GM18870 (cell line): Measurements from ENCODE around the gene ANO2.
"Not testable (repeated sequence)": the region's sequence is repeated elsewhere in the genome, so short reads cannot be mapped to it uniquely, and the experiment has no call there.

Source experiments
- ATAC-seq: cut with Tn5 transposase; IDR thresholded peaks from one replicate; pipeline ENCODE4 v1.9.1; 2021; ENCODE audit warnings: moderate library complexity; ENCODE audit not compliant: unreplicated experiment

ANO2 gene

DNA sequence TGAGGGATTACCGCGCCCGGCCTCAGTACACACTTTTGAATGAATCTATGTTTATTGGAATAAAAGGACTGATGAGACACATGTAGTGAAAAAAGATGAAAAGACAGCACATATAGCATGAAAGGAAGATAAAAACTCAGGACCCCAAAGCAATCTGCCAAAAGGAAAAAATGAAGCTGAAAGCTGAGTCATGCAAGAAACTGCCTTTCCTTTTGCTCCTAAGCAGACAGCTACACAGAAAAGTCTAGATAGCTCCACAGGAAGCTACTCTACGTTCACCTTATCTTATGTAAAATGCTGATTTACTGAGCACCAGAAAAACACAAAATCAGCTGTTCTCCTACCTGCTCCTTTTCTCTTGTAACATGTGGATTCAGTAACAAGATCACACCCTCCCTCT lies 384.8 kb downstream of the ANO2 start:
- no peak for ATAC-seq

DNA sequence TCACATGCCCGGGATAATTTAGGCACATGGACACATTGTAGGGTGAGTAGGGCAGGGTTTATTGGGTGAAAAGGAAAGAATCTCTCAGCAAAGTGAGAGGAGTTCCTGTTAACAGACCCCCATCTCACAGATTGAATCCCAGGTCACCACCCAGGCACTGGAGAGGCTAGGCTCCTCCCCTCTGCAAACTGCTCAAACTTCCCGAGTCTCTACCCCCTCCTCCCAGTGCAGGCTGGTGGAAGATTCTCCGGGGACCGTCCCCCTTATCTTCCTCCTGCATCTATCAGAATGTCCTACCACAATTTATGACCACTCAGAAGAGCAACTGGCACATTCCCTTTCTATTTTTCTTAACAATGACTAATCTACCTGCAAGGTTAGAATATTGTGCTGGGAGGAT lies 387.2 kb downstream of the ANO2 start:
- ATAC-seq, result no peak

DNA sequence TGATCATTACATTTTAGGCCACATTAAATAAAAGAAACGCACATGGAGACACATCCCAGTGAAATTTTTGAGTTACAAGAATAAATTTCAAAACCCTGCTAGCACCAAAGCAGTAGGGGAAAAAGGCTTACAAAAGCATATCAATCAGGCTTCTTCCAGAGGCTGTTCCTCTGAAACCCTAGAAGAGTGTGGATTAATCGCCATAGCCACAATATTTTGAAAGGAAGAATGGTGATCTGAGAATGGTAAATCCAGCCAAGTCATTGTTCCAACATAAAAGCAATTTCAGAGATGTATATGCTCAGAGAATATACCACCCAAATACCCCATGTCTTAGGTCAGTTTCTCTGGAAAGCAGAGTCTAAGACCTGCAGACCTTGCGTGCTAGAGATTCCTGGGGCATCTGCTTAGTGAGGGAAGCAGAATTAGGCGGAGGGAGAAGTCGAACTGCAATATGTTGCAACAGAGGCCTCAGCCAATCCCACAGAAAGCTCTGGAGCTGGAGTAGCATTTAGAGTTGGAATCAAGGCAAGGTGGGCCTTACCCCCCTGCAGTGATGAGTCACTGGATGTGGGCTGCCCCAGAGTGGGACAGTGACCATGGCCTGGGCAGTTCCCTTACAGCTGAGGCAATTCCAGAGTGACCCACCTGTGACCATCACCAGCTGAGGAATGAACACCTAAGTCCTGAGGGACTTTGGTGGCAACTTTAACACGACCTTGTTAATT lies 387.9 kb downstream of the ANO2 start:
- ATAC-seq, result no peak

DNA sequence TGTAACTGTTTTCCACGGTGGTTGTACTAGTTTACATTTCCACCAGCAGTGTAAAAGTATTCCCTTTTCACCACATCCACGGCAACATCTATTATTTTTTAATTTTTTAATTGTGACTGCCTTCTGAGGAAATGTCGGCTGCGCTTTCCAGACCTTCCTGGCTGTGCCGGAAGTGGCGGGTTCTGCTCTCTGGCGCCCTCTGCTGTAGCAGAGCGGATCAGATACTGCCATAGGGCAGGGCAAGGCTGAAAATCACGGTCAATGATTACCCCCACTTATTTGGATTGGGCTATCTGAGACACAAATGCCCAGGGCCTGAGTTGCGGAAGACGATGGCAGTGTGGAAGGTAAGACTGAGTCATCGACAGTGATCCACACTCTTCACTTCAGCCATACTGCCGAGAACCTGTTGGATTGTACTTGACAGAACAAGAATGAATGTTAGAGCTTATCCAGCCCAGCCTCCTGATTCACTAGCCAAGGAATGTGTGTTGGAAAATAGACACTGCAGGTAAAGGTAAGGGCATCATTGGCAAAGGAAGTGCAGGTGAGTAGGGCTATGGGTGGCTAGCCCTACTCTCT lies 388.9 kb downstream of the ANO2 start:
- ATAC-seq, result no peak

DNA sequence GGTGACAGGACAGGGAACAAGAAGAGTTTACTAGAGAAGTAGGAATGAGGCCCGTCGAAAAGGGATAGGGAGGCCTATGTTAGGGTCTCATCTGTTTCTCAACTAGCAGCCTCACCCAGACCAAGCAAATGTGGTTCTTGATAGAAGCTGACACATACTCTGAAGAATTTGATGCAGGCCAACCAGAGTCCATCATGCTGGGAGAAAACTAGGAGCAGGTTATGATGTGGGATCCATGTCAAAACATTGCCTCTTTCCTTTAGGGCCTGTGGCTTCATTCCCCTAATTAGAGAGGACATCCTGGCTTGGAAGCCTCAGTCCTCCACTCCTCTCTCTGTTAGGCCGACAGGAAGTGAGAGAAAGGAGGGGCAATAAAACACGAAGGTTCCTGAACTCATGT lies 390.3 kb downstream of the ANO2 start:
- no peak for ATAC-seq

DNA sequence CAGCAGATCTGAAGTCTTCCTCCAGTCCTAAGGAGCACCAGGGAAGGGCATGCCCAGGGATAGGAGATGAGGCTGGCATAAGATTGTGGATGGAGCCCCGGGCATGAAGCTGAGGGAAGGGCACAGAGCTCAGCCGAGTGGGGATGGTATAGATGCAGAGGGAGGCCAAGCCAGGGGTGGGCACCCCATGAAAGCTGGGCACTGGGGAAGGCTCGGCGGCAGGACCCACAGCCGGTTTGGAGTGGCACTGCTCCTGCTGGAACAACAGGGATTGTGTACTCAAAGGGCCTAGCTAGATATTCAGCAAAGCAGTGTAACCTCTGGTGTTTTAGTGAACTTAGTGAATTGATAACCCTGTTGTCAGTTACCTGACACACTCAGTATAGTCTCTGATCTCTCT lies 396.0 kb downstream of the ANO2 start:
- ATAC-seq, result no peak

DNA sequence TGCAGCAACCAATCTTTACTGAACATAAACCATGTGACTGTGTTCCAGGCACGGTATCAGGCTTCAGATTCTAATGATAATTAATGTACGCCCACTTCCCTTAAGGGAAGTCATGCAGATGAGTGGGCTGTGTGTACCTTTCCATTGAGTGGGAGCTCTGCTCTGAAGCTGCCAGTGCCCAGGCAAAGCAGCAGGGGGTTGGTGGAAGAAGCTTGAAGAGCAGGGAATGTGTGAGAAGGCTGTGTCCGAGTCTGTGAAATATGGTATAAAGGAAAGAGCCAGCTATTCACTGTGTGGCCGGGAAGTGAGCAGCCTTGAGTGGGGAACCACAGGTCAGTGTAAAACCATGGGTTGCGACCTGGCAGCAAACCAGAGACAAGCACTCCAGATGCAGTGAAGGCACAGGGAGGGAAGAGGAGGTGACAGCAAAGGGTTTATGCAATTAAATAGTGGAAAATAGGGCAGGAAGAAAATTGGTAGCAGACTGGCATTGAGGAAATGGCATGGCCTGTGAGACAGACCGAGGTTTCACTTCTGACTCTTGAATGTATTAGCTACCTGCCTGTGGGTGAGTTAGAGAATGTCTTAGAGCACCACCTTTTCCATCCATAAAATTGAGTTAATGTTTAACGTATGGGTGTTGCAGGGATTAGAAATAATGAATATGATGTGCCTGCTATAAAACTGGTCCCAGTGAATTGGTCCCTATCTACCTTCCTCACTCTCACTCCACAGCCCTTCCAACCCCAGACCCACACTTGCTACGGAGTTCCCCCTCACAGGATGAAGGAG lies 396.7 kb downstream of the ANO2 start:
- no peak for ATAC-seq

DNA sequence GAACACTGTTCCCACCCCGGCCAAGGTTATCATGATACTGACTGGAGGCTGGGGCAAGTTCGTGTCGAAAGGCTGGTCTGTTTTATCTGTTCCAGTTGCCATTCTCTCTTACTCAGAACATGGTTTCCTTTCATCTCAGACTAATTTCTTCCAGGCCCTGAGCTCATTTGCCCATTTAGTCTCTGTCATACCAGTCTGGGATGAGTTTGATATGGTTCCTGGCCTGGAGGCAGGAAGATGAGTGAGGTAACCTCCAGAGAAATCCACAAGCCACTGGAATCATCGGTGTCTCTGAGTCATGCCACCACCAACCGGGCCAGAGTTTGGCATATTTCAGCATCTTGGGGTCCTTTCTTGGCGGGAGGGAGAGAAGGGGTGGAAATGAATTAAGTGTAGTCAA lies 398.4 kb downstream of the ANO2 start:
- ATAC-seq, result no peak

DNA sequence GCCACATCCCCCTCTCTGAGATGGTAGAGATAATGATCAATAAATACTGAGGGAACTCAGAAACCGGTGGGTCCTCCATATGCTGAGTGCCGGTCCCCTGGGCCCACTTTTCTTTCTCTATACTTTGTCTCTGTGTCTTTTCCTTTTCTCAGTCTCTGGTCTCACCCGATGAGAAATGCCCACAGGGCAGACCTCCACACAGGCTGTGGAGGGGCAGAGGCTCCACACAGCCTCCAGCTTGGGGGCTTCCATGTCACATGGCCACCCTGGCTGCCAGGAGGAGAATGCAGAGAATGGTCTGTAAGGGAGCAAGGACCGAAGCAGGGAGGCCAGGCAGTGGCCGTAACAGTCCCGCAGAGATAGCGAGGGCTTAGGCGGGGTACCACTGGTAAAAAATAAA lies 407.3 kb downstream of the ANO2 start:
- ATAC-seq, result no peak

DNA sequence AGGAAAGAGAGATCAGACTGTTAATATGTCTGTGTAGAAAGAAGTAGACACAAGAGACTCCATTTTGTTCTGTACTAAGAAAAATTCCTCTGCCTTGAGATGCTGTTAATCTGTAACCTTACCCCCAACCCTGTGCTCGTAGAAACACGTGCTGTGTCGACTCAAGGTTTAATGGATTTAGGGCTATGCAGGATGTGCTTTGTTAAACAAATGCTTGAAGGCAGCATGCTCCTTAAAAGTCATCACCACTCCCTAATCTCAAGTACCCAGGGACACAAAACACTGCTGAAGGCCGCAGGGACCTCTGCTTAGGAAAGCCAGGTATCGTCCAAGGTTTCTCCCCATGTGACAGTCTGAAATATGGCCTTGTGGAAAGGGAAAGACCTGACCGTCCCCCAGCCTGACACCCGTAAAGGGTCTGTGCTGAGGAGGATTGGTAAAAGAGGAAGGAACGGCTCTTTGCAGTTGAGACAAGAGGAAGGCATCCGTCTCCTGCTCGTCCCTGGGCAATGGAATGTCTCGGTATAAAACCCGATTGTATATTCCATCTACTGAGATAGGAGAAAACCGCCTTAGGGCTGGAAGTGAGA lies 407.9 kb downstream of the ANO2 start:
- not testable (repeated sequence) for ATAC-seq

DNA sequence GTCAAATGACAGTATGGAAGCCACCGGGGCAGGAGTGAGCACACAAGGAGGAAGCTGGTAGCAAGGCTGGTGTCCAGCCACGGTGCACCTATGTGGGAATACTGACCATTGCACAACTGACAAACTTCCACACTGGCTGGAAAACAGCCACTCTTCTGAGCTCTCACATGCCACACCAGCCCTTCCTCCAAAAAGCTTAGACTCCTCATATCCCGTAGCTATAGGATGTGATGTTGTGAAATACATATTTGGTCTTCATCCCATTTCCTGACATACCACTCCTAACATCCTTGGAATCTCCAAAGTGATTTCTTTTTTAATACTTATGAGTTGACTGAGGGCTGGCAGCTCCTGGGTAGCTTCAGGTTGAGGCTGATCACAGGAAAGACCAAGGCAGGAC lies 409.5 kb downstream of the ANO2 start:
- no peak for ATAC-seq

DNA sequence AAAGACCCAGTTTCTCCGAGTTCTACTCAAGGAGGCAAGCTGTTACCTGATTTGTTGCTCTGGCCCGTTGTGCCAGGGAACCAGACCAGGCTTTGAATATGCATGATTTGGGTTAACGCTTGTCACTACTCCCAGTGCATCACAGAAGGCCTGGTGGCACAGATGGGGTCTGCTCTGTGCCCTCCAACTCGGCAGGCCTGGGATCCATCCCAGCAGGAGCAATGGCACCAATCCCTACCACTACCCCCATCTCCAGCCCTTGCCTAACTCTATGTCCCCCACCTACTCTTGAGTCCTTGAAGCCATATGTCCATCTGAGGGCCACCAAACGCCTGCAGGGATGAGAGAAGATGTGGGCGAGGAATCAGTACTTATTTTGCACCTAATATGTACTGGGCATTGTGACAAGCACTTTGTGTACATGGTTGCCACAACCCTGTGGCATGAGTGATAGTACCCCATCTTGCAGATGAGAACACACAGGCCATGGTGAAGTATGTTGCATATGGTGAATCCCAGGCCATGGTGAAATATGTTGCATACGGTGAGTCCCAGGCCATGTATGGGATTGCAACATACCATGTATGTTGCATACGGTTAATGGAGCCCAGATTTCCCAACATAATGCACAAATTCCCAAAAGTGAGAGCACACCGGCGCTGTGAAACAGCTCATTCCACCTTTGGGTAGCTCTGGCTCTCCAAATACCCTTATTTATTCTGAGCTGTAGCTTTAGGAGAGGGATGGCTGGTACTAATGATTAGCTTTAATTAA lies 410.4 kb downstream of the ANO2 start:
- no peak for ATAC-seq

DNA sequence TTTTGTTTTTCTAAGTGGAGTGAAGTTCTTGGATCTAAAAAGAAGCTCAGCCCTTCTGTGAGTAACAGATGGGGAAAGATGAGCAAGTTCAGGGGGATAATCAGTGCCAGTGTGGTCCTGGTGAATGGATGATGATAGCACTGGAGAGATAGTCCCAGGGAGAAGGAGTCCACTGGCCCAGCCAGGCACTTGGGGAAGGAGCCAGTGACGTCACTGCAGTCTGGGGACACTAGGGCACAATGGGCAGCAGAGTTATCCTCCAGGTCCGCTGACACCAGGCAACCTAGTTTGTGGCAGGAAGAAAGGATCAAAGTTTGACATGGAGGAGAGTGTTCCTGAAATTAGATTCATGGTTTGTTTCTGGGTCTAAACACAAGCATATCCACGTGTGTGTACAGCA lies 411.7 kb downstream of the ANO2 start:
- ATAC-seq, result no peak

DNA sequence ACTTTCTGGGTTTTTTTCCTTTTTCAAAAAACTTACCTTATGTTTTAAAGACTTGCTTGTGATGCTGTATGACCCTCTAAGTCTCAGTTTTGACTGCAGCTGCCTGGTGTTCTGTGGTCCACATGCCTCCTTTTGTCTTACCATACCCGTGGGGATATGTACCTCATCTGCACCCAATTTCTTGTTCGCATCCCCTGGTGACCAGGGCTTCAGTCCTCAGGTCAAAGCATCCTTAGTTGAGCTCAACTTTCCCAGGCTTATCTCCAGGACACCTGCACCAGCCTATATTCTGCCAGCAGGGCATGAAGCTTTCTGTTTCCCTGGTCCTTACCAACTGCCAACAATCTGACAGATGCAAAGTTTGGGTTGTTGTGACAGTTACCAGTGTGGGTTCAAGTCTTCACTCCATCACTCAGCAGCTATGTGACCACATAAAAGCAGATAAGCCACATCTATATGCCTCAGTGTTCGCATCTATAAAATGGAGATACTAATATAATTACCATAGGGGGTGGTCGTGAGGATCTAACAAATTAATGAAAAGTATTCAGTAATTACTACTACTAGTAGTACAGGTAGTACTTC lies 419.2 kb downstream of the ANO2 start:
- no peak for ATAC-seq

DNA sequence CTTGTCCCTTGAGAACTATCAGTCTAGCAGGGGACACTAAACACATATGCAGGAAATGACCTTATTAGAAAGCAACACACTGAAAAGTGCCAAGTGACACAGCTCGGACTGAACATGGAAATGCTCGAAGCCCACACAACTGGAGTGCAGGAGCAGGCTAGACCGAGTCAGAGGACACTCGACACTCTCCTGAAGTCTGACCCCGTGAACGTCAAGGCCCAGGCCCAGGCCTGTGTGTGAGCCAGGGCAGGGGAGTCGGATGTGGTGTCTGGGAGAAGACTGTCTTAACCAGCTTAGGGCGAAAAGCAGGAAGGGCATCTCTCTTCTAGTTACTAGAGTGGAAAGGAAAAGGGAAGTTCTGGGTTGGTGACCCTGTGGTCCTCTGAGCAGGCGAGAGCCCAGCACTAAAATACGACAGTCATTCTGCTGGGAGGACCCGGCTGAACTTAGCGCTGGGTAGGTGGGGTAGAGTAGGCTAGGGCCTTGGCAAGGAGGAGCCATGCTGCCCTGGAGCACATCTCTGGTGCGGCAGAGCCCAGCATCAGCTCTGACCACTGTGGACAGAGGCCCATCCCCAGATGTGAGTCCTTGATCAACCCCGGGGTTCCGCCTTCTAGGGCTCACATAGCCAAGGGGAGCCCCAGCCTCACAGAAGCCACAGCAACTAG lies 420.2 kb downstream of the ANO2 start:
- no peak for ATAC-seq

DNA sequence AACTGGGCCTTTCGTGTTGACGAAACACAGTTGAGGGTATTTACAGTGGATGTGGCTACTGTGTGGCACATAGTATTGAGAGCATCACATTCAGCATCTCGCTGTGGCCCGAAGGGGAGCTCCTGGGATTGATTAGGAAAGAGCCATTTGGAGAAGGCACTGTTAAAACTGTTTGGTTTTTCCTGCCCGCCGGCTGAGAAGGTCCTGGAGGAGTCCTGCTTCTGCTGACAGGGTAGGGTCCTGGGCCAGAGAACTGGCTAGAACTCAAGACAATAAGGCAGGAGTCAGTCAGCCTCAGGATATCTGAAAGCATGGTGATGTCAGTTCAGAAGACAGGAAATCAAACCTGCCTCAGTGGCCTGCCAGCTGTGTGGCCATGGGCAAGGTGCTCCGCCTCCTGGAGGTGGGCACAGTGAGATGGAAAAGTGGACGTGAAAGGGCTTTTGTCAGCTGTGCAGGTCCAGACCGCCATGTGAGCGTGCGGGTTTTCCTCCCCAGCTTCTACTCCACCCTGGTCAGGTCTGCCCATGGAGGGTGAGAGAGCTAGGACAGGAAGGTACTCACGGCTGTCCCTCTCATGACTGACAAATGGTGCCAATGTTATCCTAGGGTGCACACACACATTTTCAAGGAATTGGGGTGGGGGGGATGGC lies 420.8 kb downstream of the ANO2 start:
- ATAC-seq, result no peak

DNA sequence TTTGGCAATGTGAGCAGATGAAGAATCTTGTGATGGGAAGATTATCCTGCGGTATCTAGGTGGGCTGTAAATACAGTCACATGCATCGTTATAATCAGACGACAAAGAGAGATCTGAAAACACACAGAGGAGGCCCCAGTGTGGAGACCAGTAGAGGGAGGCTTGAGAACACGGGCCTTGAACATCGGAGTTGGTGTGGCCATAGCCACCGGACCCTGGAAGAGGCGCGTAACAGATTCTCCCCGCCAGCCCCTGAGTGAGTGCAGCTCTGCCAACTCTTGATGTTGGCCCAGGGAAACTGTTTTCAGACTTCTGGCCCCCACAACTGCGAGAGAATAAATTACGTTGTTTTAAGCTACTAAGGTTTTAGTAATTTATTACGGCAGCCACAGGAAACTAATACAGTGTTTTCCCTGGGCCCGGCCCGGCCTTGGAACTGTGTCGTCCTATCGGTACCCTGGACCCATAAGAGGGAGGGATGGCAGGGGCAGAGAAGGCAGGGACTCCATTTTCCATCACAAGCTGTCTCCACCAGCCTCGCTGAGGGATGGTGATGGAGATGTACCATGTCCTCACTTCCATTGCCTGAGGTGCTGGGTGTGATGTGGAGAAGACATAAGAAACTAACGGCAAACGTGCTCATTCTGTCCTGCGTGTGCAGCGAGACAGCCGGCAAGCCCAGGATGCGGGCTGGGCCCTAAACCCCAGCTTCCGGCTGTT lies 421.5 kb downstream of the ANO2 start:
- ATAC-seq, result no peak

DNA sequence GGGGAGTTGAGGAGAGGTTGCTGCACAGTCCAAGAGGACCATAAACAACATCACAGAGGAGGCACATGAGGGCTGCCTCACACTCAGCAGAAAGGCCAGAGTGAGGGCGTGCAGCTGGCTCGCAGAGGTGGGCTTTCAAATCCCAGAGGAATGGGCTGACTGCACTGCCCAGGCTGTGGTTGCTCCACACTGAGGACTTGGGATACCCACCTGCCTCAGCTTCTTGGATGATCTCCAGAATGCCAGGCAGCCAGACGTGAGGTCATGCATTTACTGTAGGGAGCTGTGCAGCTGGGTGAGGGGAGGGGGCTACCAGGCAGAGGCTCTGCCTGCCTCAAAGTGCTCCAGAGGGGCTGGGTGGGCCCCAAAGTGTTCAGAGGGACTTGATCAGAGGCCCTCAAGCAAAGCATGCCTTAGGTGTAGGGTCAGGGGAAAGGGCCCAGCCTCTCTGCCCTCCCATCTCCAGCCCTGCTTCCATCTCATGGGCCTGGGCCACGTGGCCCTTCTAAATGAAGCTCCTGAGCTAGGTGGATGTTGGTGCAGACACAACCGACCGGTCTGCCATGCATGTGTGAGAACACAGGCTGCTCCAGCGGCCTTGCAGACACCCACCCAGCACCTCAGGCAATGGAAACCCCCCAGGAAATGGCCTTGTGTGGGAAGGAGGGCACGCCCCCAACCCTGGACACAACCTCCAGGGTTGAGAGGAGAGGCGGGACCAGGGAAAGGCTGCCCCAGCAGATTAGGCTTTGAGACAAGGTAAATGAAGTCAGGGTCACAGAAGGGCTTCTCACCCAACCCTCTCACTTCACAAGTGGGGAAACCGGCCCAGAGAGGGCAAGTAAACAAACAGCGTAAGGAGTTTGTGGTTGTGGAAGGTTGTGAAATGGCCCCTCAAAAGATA lies 422.4 kb downstream of the ANO2 start:
- ATAC-seq, result no peak
